ENCODE data around the gene CMAS.

- TF ChIP-seq POLR2AphosphoS5 (IDR thresholded peaks at IDR 0.05; ENCODE audit: low read depth, low read length) = no peak
- TF ChIP-seq POLR2A (IDR thresholded peaks at IDR 0.05; ENCODE audit: low read depth, low read length) = no peak
- no peak for TF ChIP-seq TAF1 (IDR thresholded peaks at IDR 0.05; ENCODE audit: low read depth, low read length)
- no peak for TF ChIP-seq SPI1 (IDR thresholded peaks at IDR 0.05; ENCODE audit: low read depth, low read length)
- TF ChIP-seq POU2F2 (IDR thresholded peaks at IDR 0.05; ENCODE audit: low read depth, low read length) = no peak
These were observed 8.1 kb downstream of the CMAS start for GRCh38 chr12:22054155-22054554.

Data from GM12891 (cell line).